ENCODE results near the gene GLT8D2.
"Not testable (repeated sequence)": the region's sequence is repeated elsewhere in the genome, so short reads cannot be mapped to it uniquely, and the experiment has no call there.

The GLT8D2 gene

GRCh38 chr12:104049278-104049902 lies 597 bp downstream of the GLT8D2 start:
- DNase-seq = no peak

GRCh38 chr12:104048811-104049210 lies 1.2 kb downstream of the GLT8D2 start:
- no peak for DNase-seq

GRCh38 chr12:104048162-104048561 lies 1.8 kb downstream of the GLT8D2 start:
- DNase-seq = no peak

DNA sequence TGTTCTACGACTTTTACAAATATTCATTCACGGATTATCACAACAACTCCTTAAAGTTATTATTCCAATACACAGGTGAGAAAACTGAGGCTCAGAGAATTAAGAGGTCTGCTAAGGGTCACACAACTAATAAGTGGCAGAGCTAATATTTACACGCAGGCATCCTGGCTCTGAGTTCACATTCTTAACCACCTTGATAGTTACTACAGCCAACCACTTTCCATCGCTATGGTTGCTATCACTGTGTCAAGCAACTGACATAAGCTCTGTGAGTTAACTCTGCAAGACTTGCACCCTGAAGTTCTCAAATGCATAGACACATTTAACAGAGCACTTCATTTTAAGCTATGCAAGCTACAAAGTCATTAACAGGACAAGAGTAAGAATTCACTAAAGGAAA lies 3.7 kb downstream of the GLT8D2 start:
- no peak for DNase-seq

DNA sequence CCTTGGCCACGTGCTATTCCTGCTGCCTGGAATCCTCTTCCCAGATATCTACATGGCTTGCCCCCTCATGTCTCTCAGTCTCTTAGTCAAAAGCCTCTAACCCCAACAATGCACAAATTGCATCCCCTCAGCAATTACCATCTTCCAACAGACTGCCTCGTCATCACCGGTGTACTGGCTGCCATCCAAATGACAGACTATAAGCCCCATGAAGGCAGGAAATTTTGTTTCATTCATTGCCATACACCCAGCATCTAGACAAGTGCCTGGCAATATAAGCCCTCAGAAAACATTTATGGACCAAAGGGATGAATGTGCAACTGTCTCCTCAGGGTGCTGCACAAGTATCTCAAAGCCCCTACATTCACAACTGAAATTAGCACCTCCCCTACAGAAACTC lies 5.8 kb downstream of the GLT8D2 start:
- no peak for DNase-seq

DNA sequence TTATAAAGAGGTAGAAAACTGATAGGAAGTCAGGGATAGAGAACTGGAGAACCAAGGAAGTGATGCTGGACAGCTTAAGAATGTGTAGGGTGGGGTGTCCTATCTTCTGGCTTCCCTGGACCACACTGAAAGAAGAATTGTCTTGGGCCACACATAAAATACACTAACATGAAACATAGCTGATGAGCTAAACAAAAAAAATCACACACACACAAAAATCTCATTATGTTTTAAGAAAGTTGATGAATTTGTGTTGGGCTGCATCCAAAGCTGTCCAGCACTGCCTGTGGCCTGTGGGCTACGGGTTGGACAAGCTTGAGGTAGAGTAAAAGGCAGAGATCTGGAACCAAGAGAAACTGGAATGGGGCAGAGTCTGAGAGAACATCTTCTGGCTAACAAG lies 7.4 kb downstream of the GLT8D2 start:
- DNase-seq = no peak

DNA sequence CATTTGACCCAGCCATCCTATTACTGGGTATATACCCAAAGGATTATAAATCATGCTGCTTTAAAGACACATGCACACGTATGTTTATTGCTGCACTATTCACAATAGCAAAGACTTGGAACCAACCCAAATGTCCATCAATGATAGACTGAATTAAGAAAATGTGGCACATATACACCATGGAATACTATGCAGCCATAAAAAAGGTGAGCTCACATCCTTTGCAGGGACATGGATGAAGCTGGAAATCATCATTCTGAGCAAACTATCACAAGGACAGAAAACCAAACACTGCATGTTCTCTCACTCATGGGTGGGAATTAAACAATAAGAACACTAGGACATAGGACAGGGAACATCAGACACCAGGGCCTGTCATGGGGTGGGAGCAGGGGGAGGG lies 10.2 kb downstream of the GLT8D2 start:
- not testable (repeated sequence) for DNase-seq

DNA sequence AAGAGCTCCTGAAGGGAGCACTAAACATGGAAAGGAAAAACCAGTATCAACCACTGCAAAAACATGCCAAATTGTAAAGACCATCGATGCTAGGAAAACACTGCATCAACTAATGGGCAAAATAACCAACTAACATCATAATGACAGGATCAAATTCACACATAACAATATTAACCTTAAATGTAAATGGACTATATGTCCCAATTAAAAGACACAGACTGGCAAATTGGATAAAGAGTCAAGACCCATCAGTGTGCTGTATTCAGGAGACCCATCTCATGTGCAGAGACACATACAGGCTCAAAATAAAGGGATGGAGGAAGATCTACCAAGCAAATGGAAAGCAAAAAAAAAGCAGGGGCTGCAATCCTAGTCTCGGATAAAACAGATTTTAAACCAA lies 13.8 kb downstream of the GLT8D2 start:
- not testable (repeated sequence) for DNase-seq

DNA sequence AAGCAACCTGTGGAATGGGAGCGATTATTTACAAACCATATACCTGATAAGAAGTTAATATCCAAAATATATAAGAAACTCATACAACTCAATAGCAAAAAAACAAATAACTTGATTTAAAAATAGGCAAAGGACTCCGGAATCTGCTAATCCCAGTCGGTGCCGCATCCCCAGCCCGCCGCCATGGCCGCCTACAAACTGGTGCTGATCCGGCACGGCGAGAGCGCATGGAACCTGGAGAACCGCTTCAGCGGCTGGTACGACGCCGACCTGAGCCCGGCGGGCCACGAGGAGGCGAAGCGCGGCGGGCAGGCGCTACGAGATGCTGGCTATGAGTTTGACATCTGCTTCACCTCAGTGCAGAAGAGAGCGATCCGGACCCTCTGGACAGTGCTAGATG lies 19.4 kb downstream of the GLT8D2 start:
- not testable (repeated sequence) for DNase-seq

DNA sequence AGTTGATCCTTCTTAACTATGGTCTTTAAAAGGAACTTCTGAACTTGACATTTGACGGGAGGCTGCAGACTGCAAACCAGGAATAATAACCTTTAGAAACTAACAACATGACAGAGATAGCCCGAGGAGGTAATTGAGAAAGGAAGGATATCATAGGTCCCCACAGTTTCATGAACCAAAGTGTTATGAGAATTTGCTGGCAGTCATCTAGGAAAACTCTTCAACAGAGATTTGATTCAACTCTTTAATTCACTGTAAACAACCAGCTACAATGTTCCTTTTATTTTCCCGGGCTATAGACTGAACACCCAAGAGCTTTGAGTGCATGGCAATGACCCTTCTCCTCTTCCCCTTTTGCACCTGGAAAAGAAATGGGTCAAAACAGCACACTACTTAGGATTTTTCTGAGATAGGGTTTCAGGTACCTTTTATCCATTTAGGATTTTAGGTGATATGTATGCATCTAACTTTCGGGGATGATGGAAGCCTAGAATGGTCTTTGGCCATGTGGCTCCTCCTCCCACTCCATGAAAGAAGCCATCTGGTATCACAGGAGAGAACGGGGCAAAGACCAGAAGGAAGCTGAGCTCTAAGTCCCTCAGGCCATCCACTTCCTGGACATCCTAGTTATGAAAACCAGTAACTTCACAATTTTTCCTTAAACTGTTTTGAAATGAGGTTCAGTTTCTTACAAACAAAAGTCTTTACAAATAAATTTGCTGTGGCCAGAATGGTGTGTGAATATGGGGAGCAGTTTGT lies 23.0 kb downstream of the GLT8D2 start:
- no peak for DNase-seq

DNA sequence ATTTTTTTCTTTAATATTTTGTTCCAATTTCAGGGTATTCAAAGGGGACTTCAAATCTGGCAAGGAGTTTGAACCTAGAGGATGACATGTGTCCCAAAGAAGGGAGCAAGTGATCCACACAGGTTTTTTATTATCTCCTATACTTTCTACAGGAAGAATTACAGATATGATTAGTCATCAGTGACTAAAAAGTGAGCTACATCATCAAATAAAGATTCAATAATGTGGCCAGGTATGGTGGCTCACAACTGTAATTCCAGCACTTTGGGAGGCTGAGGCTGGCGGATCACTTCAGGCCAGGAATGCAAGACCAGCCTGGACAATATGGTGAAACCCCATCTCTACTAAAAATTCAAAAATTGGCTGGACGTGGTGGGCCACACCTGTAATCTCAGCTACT lies 24.2 kb downstream of the GLT8D2 start:
- no peak for DNase-seq

- DNase-seq = no peak
Observed at GRCh38 chr12:104024348-104024747, 25.6 kb downstream of the GLT8D2 start.

DNA sequence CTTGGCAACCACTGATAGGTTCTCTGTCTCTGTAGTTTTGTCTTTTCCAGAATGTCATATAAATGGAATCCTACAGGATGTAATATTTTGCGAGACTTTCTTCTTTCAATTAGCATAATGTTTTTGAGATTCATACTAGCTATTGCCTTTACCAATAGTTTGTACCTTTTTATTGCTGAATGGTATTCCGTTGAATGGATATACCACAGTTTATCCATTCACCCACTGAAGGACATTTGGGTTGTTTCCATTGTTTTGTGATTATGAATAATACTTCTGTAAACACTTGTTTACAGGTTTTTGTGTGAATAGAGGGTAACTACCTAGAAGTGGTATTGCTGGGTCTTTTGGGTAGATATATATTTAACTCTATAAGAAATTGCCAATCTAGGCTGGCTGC lies 26.3 kb downstream of the GLT8D2 start:
- DNase-seq = no peak

DNA sequence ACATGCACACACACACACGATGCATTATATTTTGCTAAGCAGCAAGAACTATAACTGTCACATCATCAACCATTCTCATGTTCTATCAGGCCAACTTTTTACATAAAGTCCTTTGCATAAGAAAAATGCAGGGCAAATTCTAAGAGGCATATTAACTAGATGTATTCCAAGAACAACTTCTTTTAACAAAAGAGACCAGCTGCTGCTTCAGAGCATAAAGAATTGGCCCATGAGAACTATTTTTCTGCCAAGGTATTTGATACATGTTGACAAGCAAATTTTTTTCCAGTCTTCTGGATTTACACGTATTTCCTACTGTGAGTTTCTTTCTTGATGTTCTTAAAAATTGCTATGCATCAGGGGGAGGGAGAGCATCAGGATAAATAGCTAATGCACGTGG lies 27.2 kb downstream of the GLT8D2 start:
- DNase-seq = no peak

DNA sequence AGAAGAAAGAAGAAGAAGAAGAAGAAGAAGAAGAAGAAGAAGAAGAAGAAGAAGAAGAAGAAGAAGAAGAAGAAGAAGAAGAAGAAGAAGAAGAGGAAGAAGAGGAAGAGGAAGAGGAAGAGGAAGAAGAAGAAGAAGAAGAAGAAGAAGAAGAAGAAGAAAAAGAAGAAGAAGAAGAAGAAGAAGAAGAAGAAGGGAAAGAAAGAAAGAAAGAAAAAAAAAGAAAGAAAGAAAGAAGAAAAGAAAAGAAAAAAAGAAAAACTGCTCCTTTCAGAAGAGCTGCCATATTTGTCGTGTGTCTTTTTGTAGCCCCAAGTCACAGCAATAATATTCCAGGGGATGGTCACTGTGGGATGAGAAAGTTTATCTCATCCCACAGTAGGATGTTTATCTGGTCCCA lies 28.1 kb downstream of the GLT8D2 start:
- DNase-seq = not testable (repeated sequence)

GRCh38 chr12:104012331-104012730 lies 37.7 kb downstream of the GLT8D2 start:
- DNase-seq = no peak

DNA sequence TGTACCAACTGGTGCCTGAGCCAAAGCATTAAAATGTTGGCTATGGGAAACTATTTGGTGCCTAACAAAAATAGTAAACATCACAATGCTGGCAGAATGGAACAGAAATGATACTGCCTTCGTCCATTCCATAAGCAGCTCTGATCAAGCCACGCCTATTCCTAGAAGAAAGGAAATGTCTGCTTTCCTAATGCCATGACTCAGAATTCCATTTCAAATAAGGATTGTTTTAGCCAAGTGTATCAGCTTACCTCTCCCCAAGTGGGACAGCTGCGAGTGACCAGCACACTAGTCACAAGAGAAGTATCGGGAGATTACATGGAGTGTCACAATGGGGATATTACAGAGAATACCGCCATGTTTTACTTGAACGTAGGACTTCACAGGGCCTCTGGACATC lies 38.7 kb downstream of the GLT8D2 start:
- DNase-seq = no peak

- no peak for DNase-seq
Observed at GRCh38 chr12:104010606-104011169, 39.3 kb downstream of the GLT8D2 start.

DNA sequence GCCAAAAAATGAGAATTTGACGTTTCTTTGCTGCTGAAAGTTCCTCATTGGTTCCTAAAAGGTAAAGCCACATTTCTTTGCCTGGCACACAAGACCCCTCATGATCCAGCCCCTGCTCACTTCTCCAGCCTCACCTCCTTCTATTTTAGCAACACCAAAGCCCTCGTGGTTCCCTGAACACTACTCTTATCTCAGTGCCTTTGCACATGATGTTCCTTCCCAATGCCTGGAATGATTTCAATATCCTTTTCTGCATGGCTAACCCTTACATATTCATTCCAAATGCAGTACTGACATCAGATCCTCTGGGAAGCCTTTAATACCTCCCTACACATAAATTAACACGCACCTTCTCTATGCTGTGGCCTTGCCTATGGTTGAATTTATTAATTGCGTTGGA lies 39.9 kb downstream of the GLT8D2 start:
- no peak for DNase-seq

GRCh38 chr12:104006929-104007328 lies 43.1 kb downstream of the GLT8D2 start:
- DNase-seq = no peak

- DNase-seq = no peak
Observed at GRCh38 chr12:104003596-104003995, 46.4 kb downstream of the GLT8D2 start.

DNA sequence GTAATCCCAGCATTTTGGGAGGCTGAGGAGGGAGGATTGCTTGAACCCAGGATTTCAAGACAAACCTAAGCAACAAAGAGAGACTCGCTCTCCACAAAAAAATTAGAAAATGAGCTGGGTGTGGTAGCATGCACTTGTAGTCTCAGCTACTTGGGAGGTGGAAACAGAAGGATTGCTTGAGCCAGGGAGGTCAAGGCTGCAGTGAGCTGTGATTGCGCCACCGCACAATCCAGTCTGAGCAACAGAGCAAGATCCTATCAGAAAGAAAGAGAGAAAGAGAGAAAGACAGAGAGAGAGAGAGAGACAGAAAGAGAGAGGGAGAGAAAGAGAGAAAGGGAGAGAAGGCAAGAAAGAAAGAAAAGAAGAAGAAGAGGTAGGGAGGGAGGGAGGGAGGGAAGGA lies 47.3 kb downstream of the GLT8D2 start:
- DNase-seq = no peak

GRCh38 chr12:104000807-104001434 lies 49.1 kb downstream of the GLT8D2 start:
- DNase-seq = no peak

GRCh38 chr12:103998976-103999375 lies 51.0 kb downstream of the GLT8D2 start:
- DNase-seq = no peak

All from CD4-positive, alpha-beta T cell treated with Interleukin-4 for 1 hour (primary cell).